T-helper 1 cell treated with Interleukin-12 subunit alpha and Interleukin-12 subunit beta and Interleukin-4 antibody, amounts not matched to agents 30 ng/mL and 1 ng/mL, for 36 hours (primary cell): ENCODE data around the gene TMEM198. TPM values are rescaled to one million over a fixed set of nuclear protein-coding genes. Genes with fewer than 3 reads are reported as not detected.

Experiments used
- intact Hi-C: fragments of 100-400 bp; cut with micrococcal nuclease; formaldehyde crosslinking; loops from one replicate; pipeline ENCODE4 v1.15.1; 2024
- total RNA-seq: library from RNA; stranded (reverse); gene quantifications from 2 replicates; pipeline ENCODE4 v1.2.3, GENCODE V29; 2022

The TMEM198 gene
- total RNA-seq, 1 donor from 2014 or later, result 1.3 TPM

GRCh38 chr2:219541611-219542180 lies 2.1 kb upstream of the TMEM198 start:
- intact Hi-C loops, result loop anchor here (1.0 to 5.0 kb wide), 14 partner anchors 11 to 1976 kb away; partner anchors contain the start of genes AAMP, ANKZF1, ATG9A and CTDSP1

- intact Hi-C loops, result loop anchor here (1.0 to 5.0 kb wide), 16 partner anchors 9 to 1974 kb away; partner anchors contain the start of genes AAMP, ANKZF1, ATG9A and CNOT9
Measured at GRCh38 chr2:219542931-219543595, 765 bp upstream of the TMEM198 start.

DNA sequence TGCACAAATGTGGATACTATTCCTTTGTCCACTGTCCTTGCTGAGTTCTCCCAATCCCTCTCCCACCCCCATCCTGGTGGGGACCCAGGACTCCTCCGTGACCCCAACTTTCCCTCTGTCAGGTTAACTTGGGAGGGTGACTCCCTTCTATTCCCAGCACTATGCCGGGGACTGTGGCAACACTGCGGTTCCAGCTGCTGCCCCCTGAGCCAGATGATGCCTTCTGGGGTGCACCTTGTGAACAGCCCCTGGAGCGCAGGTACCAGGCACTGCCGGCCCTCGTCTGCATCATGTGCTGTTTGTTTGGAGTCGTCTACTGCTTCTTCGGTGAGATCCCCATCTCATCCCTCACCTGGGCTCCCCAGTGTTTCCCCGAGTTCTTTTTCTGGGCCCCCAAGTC lies 739 bp downstream of the TMEM198 start:
- intact Hi-C loops, result loop anchor here (5.0 kb wide), 8 partner anchors 247 to 1973 kb away; partner anchors contain the start of genes AAMP, ANKZF1, ATG9A and CTDSP1

DNA sequence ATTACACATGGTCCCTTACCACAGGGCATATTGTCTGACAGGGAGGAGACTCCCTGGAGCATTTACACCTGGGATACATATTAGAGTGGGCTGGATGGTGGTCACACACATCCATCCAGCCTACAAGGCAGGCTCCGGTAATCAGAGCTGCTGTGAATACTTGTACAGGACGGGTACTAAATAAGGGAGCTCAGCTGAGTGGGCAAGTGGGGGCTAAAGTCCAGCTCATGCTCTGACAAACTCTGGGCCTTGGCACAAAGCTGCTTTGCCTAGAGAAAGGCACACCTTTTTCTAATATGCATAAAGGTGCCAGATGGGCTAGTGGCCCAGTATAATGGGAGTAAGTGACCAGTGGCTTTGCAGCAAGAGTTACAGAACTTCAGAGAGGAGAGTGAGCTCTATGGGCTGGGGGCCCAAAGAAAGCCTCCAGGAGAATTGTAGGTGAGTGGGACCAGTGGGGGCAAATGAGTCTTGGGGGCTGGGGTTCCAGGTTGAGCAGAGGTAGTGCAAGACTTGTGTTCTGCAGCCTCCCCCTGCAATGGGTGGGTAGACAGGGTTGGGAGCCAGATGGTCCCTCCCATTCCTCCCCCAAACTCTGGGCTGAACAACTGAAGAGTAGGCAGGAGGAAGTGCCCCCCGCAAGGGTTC lies 1.6 kb downstream of the TMEM198 start:
- intact Hi-C loops, result no loop called here

DNA sequence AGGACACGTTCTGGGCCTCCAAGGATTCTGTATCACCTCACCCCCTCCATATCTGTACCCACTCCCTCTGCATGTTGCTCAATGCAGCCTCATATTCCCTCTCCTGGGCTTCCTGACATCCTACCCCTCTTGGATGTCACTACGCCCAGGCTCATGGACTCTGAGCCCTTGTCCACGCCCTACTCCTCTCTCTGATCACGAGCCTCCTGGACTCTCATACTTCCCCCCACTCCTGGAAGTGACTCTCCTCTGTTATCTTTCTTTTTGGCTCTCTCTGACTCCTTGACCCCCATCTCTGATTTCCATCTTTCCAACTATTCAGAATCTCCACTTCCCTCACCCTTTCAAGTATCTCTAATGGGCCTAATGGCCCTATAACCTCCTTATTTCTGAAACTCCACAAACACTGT lies 2.1 kb downstream of the TMEM198 start:
- intact Hi-C loops, result no loop called here

GRCh38 chr2:219547621-219548020 lies 3.8 kb downstream of the TMEM198 start:
- intact Hi-C loops, result no loop called here

GRCh38 chr2:219548990-219549389 lies 5.2 kb downstream of the TMEM198 start:
- intact Hi-C loops, result no loop called here

- intact Hi-C loops, result no loop called here
Measured at GRCh38 chr2:219549619-219550018, 5.8 kb downstream of the TMEM198 start.

GRCh38 chr2:219551441-219552381 lies 7.9 kb downstream of the TMEM198 start:
- intact Hi-C loops, result loop anchor here (1.0 to 2.0 kb wide), 6 partner anchors 8 to 1145 kb away; partner anchors contain the start of genes CHPF and GMPPA

DNA sequence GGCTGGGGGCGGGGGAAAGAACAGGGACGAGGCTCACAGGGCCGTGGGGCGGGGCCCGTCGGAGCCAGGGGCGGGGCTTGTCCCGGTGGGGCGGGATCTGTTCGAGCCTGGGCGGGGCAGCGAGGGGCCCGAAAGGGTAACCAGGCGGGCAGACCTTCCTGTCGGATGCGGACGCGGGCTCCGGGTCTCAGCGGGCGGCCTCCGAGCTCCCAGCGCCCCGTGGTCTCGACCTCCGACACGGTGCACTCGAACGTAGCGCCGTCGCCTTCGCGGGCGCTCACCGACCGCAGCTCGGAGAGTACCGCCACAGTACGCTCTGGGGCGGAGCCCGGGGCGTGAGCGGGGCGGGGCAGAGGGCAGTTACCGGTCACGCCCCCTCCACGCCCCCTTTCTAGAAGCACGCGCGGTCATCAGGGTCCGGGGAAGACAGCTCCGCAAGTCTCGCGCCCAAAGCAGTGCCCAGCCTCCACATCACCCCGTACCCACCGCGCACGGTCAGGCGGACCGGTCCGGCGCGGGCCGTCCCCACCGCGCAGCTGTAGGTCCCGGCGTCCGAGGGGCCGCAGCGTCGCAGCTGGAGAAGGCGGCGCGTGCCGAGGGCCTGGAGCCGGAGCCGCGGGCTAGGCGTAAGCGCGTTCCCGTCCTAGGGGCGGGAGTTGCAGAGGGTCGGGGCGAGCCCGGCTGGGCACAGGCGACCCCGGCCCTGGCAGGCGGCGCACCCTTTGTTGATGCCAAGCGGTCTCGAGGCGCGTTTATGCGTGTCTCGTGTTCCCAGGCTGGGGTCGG lies 8.7 kb downstream of the TMEM198 start:
- intact Hi-C loops, result loop anchor here (1.0 to 2.0 kb wide), 6 partner anchors 9 to 1146 kb away; partner anchors contain the start of genes CHPF and GMPPA

- intact Hi-C loops, result loop anchor here (2.0 kb wide), 1 partner anchor 90 kb away; no protein-coding TSS in a partner anchor
Measured at GRCh38 chr2:219553168-219553417, 9.3 kb downstream of the TMEM198 start.

DNA sequence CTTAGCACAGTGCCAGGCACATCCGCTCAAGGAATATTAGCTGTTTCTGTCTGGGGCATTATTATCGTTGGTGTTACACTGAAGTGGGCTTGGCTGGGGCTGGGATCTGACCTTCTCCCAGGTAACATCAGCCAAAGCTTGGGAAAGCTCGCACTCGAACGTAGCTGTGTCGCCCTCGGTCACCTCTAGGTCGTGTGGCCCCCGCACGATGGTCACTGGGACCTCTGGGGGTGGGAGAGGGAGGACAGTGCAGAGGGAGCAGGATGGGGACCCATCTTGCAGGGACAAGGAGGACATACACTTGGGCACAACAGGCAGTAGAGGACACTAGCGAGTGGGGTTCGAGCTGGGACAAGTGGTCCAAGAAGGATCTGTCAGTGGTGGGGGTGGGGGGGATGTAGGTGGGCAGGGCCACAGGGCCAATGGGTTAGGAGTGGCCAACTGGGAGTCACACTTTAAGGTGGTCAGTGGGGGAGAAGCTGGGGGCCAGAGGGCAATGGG lies 9.7 kb downstream of the TMEM198 start:
- intact Hi-C loops, result loop anchor here (2.0 kb wide), 1 partner anchor 89 kb away; no protein-coding TSS in a partner anchor

GRCh38 chr2:219554350-219554749 lies 10.5 kb downstream of the TMEM198 start:
- intact Hi-C loops, result no loop called here

DNA sequence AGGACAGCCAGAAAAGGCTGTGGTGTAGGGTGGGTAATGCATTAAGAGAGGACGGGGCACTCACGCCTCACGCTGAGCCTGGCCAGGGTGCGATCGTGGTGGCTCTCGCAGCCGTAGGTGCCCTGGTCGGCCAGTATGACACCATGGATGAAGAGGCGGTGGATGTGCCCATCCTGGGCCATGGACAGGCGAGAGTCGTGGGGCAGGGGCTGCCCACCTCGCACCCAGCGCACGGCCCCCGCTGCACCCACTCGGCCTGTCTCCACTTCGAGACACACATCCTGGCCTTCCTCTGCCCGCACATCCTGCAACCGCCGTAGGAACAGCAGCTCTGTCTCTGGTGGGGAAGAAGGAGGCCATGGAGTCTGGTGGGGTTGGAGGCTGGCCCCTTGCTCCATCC lies 12.1 kb downstream of the TMEM198 start:
- intact Hi-C loops, result no loop called here

DNA sequence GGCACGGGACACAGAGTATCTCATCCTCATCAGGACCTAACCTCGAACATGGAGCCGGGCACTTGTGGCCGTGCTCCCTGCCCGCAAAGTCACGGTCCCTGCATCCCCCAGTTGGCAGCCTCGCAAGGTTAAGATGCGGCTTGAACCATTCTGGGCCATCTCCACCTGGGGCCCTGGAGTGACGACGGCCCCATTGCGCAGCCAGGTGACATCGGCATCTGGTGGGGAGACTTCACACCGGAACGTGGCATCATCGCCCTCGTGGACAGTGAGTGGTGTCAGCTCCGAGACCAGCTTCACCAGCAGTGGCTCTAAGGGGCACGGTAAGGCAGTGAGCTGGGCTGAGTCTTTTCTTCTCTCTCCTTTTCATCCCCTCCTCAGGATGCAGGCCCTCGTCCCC lies 12.6 kb downstream of the TMEM198 start:
- intact Hi-C loops, result no loop called here

- intact Hi-C loops, result no loop called here
Measured at GRCh38 chr2:219557320-219557719, 13.5 kb downstream of the TMEM198 start.

DNA sequence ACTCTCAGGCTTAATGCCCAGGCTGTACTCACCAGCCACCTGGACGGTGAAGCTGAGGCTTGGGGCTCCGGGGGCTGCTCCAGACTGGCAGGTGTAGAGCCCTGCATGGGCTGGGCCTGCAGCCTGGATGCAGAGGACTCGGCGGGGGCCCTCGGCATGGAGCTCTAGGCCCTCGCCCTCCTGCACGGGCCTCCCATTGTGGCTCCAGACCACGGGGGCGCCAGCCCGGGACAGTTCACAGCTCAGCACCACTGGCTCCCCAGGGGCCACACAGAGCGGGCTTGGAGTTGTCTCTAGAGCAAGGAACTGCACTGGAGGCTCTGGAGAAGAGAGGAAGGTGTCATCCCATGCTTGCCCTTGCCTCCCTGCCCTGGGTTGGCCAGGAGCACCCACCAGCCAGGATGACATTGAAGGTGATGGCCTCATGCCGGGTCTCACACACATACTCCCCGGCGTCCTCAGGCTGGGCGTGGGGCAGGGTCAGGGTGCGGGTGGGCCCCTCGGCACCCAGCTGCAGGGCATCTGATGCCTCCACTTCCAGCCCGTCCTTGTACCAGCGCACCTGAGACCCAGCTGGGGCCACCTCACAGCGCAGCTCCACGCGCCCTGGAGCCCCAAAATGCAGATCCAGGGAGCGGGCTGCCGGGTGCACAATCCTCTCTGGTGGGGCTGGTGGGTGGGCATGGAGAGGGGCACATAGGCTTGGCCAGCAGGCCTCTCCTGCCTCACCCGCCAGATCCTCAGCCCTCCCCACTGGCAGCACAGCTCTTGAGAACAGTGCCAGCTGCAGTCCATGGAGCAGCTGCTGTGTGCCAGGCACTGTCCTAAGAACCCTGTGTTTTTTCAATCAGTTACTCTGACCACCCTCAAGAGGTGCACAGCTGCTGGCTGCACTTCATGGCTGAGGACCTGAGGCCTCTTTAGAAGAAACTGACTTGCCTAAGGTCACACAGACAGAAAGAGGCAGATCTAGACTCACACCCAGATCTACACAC lies 14.3 kb downstream of the TMEM198 start:
- intact Hi-C loops, result no loop called here

DNA sequence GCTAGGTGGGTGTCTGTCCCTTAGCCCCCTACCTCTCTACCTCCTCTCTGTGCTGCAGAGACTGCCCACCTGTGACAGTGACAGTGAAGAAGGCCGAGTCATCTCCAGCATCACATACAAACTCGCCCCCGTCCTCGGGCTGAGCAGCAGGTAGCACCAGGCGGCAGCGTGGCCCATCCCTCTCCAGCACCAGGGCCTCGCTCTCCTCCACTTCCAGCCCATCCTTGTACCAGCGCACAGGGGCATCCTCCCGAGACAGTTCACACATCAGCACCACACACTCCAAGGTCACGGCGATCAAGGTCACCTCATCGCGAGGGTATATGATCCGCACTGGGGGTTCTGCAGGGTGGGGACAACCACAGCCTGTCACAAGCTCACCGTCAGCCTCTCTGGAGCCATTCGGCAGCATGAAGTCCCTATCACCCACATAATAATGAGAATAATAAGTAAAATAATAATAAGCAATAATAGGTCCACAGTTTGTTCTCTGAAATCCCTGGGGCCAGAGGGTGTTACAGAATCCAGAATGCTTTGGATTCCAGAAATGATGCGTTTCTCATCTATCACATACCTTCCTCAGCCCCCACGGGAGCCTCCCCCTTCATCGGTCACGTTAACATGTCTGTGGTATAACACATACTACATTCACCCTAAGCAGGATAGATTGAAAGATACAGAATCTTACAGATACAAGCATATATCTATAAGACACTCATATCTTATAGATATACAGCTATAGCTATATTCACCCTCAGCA lies 15.5 kb downstream of the TMEM198 start:
- intact Hi-C loops, result no loop called here
